DOHH2 (cell line): ENCODE measurements around the gene ARL8A.

Experiments used
- H3F3A ChIP-seq: fragments of 200-600 bp; sonication (generic), shearing (Covaris generic); 2 replicates; pipeline ENCODE4 v1.6.0; 2016; ENCODE audit warnings: antibody characterized with exemption, mild to moderate bottlenecking; ENCODE audit not compliant: control insufficient read depth, insufficient read depth
- H3K27ac ChIP-seq: fragments of 200-600 bp; sonication (generic); 2 replicates; pipeline ENCODE4 v1.5.1; 2014; ENCODE audit warnings: low read depth, mild to moderate bottlenecking, low read length, moderate library complexity
- H3K27me3 ChIP-seq: fragments of 200-600 bp; sonication (generic); 2 replicates; pipeline ENCODE4 v1.6.1; 2014; ENCODE audit warnings: mild to moderate bottlenecking, low read length, mixed read lengths; ENCODE audit not compliant: control insufficient read depth
- H3K36me3 ChIP-seq: fragments of 200-600 bp; sonication (generic); 2 replicates; pipeline ENCODE4 v1.6.1; 2014; ENCODE audit warnings: mild to moderate bottlenecking, low read length, moderate library complexity, mixed read lengths; ENCODE audit not compliant: control insufficient read depth
- H3K4me1 ChIP-seq: fragments of 200-600 bp; sonication (generic); 2 replicates; pipeline ENCODE4 v1.6.1; 2014; ENCODE audit warnings: mild to moderate bottlenecking, low read length, mixed read lengths; ENCODE audit not compliant: control insufficient read depth
- H3K4me2 ChIP-seq: fragments of 200-600 bp; sonication (generic); 2 replicates; pipeline ENCODE4 v1.6.0; 2014; ENCODE audit warnings: mild to moderate bottlenecking, low read length, moderate library complexity
- H3K4me3 ChIP-seq: fragments of 200-600 bp; sonication (generic); 2 replicates; pipeline ENCODE4 v1.5.1; 2014; ENCODE audit warnings: mild to moderate bottlenecking, low read length, mixed read lengths
- H3K79me2 ChIP-seq: fragments of 200-600 bp; sonication (generic); 2 replicates; pipeline ENCODE4 v1.6.1; 2014; ENCODE audit warnings: mild to moderate bottlenecking, low read length, mixed read lengths; ENCODE audit not compliant: control insufficient read depth
- H3K9me2 ChIP-seq: fragments of 200-600 bp; sonication (generic); replicated peaks from 2 replicates; pipeline ENCODE4 v1.6.1; 2014; ENCODE audit warnings: mild to moderate bottlenecking, low read length, mixed read lengths; ENCODE audit not compliant: control insufficient read depth
- H3K9me3 ChIP-seq: fragments of 200-600 bp; sonication (generic); 2 replicates; pipeline ENCODE4 v1.6.1; 2014; ENCODE audit warnings: antibody characterized with exemption, low read length, mixed read lengths; ENCODE audit not compliant: control insufficient read depth, insufficient read depth
- H4K20me1 ChIP-seq: fragments of 200-600 bp; sonication (generic); 2 replicates; pipeline ENCODE4 v1.6.0; 2014; ENCODE audit warnings: low read depth, mild to moderate bottlenecking, antibody characterized with exemption, low read length, moderate library complexity; ENCODE audit not compliant: control insufficient read depth, insufficient read depth
- EZH2phosphoT487 ChIP-seq: fragments of 200-600 bp; sonication (generic); IDR thresholded peaks from 2 replicates; pipeline ENCODE4 v1.6.1; 2017; ENCODE audit warnings: borderline replicate concordance, mild to moderate bottlenecking, antibody characterized with exemption, low read length, moderate library complexity, mixed read lengths
- TF ChIP-seq, protein P1 (sequence below): fragments of 200-600 bp; sonication (generic); IDR thresholded peaks from one replicate; pipeline ENCODE4 v1.5.1; 2014; ENCODE audit warnings: antibody characterized with exemption, mild to moderate bottlenecking, low read depth, low read length; ENCODE audit not compliant: poor library complexity, severe bottlenecking

The ARL8A gene

DNA sequence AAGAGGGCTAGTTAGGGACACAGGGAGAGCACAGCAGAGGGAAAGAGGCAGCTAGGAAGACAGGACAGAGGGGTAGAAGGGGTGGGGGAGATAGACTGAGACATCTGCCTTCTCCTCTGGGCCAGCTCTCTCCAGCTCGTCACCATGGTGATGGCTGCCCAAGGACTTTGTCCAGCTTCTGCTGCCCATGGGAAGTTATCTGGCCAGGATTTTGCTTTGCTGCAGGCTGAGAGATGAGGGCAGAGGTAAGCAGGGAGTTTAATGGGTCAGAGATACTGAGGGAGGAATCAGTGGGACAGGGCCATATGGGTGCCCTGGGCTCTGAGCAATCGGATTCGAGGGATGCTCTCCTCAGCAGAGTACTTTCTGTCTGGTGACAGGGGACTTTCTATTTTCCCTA lies 56.3 kb downstream of the ARL8A start:
- Histone ChIP-seq H3K27ac (no peak overlapping the region), H3F3A (no peaks in the 10 kb centered on the region), H3K27me3 (peaks cover 6% of the 10 kb centered on the region; the same call in 1 of the 2 replicates), H3K9me3 (no peaks in the 10 kb centered on the region), H3K4me1 (no peaks in the 10 kb centered on the region), H3K36me3 (no peaks in the 10 kb centered on the region), H4K20me1 (no peaks in the 10 kb centered on the region), H3K79me2 (no peaks in the 10 kb centered on the region), H3K4me2 (no peak overlapping the region), H3K4me3 (no peak overlapping the region), H3K9me2 (no peaks in the 10 kb centered on the region)
- TF ChIP-seq EZH2phosphoT487: no peak
- TF ChIP-seq, protein P1, sequence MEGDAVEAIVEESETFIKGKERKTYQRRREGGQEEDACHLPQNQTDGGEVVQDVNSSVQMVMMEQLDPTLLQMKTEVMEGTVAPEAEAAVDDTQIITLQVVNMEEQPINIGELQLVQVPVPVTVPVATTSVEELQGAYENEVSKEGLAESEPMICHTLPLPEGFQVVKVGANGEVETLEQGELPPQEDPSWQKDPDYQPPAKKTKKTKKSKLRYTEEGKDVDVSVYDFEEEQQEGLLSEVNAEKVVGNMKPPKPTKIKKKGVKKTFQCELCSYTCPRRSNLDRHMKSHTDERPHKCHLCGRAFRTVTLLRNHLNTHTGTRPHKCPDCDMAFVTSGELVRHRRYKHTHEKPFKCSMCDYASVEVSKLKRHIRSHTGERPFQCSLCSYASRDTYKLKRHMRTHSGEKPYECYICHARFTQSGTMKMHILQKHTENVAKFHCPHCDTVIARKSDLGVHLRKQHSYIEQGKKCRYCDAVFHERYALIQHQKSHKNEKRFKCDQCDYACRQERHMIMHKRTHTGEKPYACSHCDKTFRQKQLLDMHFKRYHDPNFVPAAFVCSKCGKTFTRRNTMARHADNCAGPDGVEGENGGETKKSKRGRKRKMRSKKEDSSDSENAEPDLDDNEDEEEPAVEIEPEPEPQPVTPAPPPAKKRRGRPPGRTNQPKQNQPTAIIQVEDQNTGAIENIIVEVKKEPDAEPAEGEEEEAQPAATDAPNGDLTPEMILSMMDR: no peak

DNA sequence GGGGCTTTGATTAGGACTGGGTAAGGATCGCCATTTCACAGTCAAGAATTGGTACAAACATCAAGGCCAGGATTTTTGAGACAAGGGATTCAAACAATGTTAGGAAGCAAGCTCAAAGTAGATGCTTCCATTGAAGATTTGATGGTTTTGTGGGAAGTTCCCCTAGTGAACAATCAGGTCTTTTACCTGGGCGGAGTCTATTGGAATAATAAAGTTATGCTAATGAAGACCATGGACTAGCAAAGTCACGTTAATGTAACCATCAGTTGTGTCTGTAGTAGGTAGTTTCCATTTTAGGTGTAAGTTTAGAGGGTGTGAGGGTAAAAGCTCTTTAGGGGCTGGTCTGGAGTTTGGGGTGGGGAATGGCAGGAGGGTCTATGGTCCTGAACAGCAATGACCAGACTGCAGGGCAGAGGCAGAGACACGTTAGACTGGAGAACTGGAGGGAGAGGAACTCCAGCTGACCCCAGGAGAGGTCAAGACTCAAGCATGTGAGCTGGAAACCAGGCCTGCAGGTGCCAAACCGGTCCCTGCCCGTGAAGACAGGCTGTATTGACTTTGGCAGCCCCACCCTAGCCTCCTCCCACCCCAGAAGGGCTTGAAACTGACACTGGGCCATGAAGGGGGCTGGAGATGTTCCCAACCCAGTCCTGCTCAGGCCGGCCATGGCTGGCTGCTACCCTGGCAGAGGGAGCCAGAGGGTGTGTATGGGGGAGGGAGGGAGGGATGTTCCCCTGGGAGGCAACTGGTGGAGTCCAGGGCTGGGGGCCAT lies 57.8 kb downstream of the ARL8A start:
- H3K36me3 ChIP-seq: no peaks in the 10 kb centered on the region
- no peaks in the 10 kb centered on the region for H3K9me2 ChIP-seq
- no peaks in the 10 kb centered on the region for H3F3A ChIP-seq
- no peaks in the 10 kb centered on the region for H3K4me1 ChIP-seq
- no peak for TF ChIP-seq EZH2phosphoT487
- TF ChIP-seq, protein P1: no peak
- peaks cover 6% of the 10 kb centered on the region; the same call in 1 of the 2 replicates for H3K27me3 ChIP-seq
- H3K9me3 ChIP-seq: no peaks in the 10 kb centered on the region
- H3K27ac ChIP-seq: no peak overlapping the region
- H3K4me3 ChIP-seq: no peak overlapping the region
- no peak overlapping the region for H3K4me2 ChIP-seq
- H4K20me1 ChIP-seq: no peaks in the 10 kb centered on the region
- H3K79me2 ChIP-seq: no peaks in the 10 kb centered on the region

DNA sequence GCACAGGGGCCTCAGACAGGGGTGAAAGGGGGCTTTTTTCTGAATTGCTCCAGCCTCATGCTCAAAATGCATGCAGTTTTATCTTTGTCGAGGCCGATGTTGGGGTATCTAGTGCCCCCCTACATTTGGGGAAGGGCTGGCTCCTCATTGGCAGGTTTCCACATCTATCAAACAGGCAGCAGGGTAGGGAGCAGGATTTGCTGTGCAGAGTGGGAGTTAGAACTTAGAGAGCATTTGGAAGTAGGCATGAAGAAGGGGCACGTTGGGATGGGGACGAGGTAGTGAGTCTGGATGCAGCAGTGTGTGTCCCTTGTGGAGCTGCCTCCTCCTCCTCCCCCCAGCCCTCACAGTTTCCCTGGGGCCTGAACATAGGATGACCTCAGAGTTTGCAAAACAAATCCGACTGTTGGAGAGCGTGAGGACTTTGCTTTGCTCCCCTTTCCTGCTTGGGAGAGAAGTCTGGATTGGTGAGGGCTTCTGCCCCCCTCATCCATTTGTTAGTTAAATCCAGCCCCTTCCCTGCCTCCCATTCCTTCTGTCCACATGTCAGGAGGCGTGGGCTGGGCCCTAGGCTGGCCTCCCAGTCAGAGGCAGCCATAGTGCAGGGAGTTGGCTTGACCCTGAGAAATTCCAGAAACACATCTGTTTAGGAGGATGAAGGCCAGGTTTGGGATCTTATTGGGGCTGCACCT lies 58.7 kb downstream of the ARL8A start:
- Histone ChIP-seq H3K4me3 (no peak overlapping the region), H3K4me1 (no peaks in the 10 kb centered on the region)
- TF ChIP-seq, protein P1: no peak
- no peak for TF ChIP-seq EZH2phosphoT487

More for the DNA sequence above, 58.7 kb downstream of the ARL8A start:
- Histone ChIP-seq H3K27ac (no peak overlapping the region), H3K79me2 (no peaks in the 10 kb centered on the region), H3K4me2 (no peak overlapping the region), H3K9me3 (no peaks in the 10 kb centered on the region), H3F3A (no peaks in the 10 kb centered on the region), H3K36me3 (no peaks in the 10 kb centered on the region), H3K27me3 (peaks cover 6% of the 10 kb centered on the region; the same call in 1 of the 2 replicates), H3K9me2 (no peaks in the 10 kb centered on the region), H4K20me1 (no peaks in the 10 kb centered on the region)
